ENCODE results near the gene ANKRD17. TPM values are rescaled to one million over a fixed set of nuclear protein-coding genes. Genes with fewer than 3 reads are reported as not detected.

ANKRD17 gene
- total RNA-seq, 1 experiment from 2014 or later: 54.6 TPM

- no peaks in the 10 kb centered on the region for H3K9me3 Mint-ChIP-seq (ENCODE audit: low read depth, unreplicated experiment)
- H3K4me1 Mint-ChIP-seq (ENCODE audit: low read depth, unreplicated experiment): no peaks in the 10 kb centered on the region
- DNase-seq: no peak
- no peak for TF ChIP-seq CTCF (IDR thresholded peaks at IDR 0.05; ENCODE audit: unreplicated experiment)
- BruUV-seq (replicated peaks): no TSS peak
- intact Hi-C loops (cut with micrococcal nuclease; ENCODE audit: unreplicated experiment): no loop called here
- no peak overlapping the region for H3K27ac Mint-ChIP-seq (ENCODE audit: unreplicated experiment)
- CTCF ChIA-PET: no interaction called here
- no peaks in the 10 kb centered on the region for H3K36me3 Mint-ChIP-seq (ENCODE audit: insufficient read depth, unreplicated experiment)
- H3K27me3 Mint-ChIP-seq (ENCODE audit: unreplicated experiment): no peaks in the 10 kb centered on the region
- H3K4me3 Mint-ChIP-seq (ENCODE audit: low read depth, unreplicated experiment): no peak overlapping the region
These were observed 119.4 kb downstream of the ANKRD17 start for GRCh38 chr4:73139245-73139644.

GRCh38 chr4:73137121-73137520 lies 121.5 kb downstream of the ANKRD17 start:
- H3K4me3 Mint-ChIP-seq (ENCODE audit: low read depth, unreplicated experiment): no peak overlapping the region
- no peaks in the 10 kb centered on the region for H3K9me3 Mint-ChIP-seq (ENCODE audit: low read depth, unreplicated experiment)
- H3K27me3 Mint-ChIP-seq (ENCODE audit: unreplicated experiment): no peaks in the 10 kb centered on the region
- no peak for DNase-seq
- H3K4me1 Mint-ChIP-seq (ENCODE audit: low read depth, unreplicated experiment): no peaks in the 10 kb centered on the region
- no peak overlapping the region for H3K27ac Mint-ChIP-seq (ENCODE audit: unreplicated experiment)
- intact Hi-C loops (cut with micrococcal nuclease; ENCODE audit: unreplicated experiment): no loop called here
- CTCF ChIA-PET: no interaction called here
- no TSS peak for BruUV-seq (replicated peaks)
- TF ChIP-seq CTCF (IDR thresholded peaks at IDR 0.05; ENCODE audit: unreplicated experiment): no peak
- H3K36me3 Mint-ChIP-seq (ENCODE audit: insufficient read depth, unreplicated experiment): peaks cover 3% of the 10 kb centered on the region

- H3K9me3 Mint-ChIP-seq (ENCODE audit: low read depth, unreplicated experiment): no peaks in the 10 kb centered on the region
- no peak overlapping the region for H3K27ac Mint-ChIP-seq (ENCODE audit: unreplicated experiment)
- H3K4me1 Mint-ChIP-seq (ENCODE audit: low read depth, unreplicated experiment): no peaks in the 10 kb centered on the region
- peaks cover 6% of the 10 kb centered on the region for H3K36me3 Mint-ChIP-seq (ENCODE audit: insufficient read depth, unreplicated experiment)
- no peak for TF ChIP-seq CTCF (IDR thresholded peaks at IDR 0.05; ENCODE audit: unreplicated experiment)
- CTCF ChIA-PET: no interaction called here
- intact Hi-C loops (cut with micrococcal nuclease; ENCODE audit: unreplicated experiment): loop anchor here (5.0 kb wide), 1 partner anchor 124 kb away; the partner anchor contains the start of gene ANKRD17
- BruUV-seq (replicated peaks): no TSS peak
- no peak for DNase-seq
- no peaks in the 10 kb centered on the region for H3K27me3 Mint-ChIP-seq (ENCODE audit: unreplicated experiment)
- no peak overlapping the region for H3K4me3 Mint-ChIP-seq (ENCODE audit: low read depth, unreplicated experiment)
These were observed 124.8 kb downstream of the ANKRD17 start for GRCh38 chr4:73133784-73134183.

- Mint-ChIP-seq H3K27ac (ENCODE audit: unreplicated experiment) (no peak overlapping the region), H3K9me3 (ENCODE audit: low read depth, unreplicated experiment) (no peaks in the 10 kb centered on the region), H3K36me3 (ENCODE audit: insufficient read depth, unreplicated experiment) (peaks cover 6% of the 10 kb centered on the region), H3K4me3 (ENCODE audit: low read depth, unreplicated experiment) (no peak overlapping the region), H3K4me1 (ENCODE audit: low read depth, unreplicated experiment) (no peaks in the 10 kb centered on the region), H3K27me3 (ENCODE audit: unreplicated experiment) (no peaks in the 10 kb centered on the region)
- CTCF ChIA-PET: no interaction called here
- DNase-seq: no peak
- BruUV-seq (replicated peaks): no TSS peak
- no peak for TF ChIP-seq CTCF (IDR thresholded peaks at IDR 0.05; ENCODE audit: unreplicated experiment)
- intact Hi-C loops (cut with micrococcal nuclease; ENCODE audit: unreplicated experiment): loop anchor here (5.0 kb wide), 1 partner anchor 126 kb away; the partner anchor contains the start of gene ANKRD17
These were observed 127.3 kb downstream of the ANKRD17 start for GRCh38 chr4:73131281-73131680.
